SH-SY5Y (cell line): Measurements from ENCODE around the gene NPBWR2.

Source experiments
- GATA2 ChIP-seq: IDR thresholded peaks from 2 replicates; pipeline ENCODE4 v1.6.1; 2011; ENCODE audit warnings: mild to moderate bottlenecking, low read depth, low read length
- GATA3 ChIP-seq: IDR thresholded peaks from 2 replicates; pipeline ENCODE4 v1.6.1; 2011; ENCODE audit warnings: low read depth, mild to moderate bottlenecking, low read length, moderate library complexity

DNA sequence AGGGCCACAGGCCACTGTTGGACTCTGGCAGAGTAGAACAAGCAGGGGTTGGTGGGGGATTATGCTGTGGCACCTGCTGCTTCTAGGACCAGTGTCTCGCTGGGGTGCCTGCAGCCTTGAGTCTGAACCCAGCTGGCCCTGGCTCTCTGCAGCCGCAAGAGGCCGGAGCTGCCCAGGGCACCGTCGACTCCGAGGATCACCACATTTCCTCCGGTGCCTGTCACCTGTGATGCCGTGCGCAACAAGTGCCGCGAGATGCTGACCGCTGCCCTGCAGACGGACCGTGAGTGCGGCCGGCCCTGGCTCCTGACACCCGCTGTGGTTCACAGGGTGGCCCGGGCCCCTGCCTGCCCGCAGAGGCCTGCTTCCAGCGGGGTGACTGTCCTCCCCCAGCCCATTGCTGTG lies 38.2 kb downstream of the NPBWR2 start:
- TF ChIP-seq GATA3 (no peak), GATA2 (no peak)
